ENCODE results near the gene SF3A1. TPM values are rescaled to one million over a fixed set of nuclear protein-coding genes. Genes with fewer than 3 reads are reported as not detected.
A peak's percentile ranks its signal among the peaks of the same experiment; 100 is the strongest.

Gene SF3A1
- polyA plus RNA-seq, 1 donor = 100 TPM

GRCh38 chr22:30325065-30325720 lies 31.5 kb downstream of the SF3A1 start:
- DNase-seq = no peak

DNA sequence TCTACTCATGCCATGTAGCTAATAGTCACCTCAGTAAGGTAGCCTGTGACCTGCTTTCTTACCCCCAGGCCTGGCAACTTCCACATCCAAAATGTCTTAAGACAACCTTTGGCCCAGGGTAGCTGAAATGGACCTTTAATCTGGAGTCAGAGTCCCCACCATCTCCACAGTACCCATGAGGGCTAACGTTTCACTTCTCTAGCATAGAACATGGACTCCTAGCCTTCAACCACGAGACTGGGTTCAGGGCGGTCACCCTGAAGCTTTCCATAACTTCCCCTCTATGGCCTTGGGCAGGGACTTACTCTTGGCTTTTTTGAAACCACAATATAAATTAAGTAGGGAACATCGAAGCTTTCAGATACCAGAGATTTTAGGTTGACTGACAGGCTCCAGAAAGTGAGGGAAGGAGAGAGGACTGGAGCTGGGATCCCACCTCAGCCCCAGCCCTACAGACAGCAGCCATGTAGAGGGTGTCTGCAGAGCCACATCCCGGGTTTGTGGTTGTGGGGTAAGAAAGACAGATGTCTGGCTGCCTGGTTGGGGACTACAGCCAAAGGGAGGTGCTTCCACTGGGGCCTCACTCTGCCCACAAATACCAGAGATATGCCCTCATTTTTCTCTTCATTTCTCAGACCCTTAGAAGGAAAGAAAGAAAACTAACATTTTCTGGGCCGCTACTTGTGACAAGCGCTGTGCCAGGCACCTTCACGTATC lies 32.5 kb downstream of the SF3A1 start:
- no peak for DNase-seq

DNA sequence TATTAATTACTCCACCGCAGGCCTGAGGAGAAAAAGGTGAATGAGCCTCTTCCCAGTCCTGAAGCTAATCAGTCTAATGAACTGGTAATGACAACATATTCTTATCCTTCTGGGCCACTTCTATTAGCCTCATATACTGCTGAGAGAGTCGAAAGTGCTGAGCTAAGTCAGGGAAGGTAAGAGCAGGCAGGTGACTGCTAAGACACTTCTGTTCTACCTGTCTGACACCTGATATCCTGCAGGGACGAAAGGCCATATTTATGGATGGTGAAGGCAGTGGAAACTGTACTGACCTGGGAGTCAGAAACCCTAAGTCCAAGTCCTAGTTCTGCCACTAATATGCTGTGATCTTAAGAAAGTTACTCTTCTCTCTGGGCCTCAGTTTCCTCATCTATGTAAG lies 33.4 kb downstream of the SF3A1 start:
- DNase-seq = no peak

DNA sequence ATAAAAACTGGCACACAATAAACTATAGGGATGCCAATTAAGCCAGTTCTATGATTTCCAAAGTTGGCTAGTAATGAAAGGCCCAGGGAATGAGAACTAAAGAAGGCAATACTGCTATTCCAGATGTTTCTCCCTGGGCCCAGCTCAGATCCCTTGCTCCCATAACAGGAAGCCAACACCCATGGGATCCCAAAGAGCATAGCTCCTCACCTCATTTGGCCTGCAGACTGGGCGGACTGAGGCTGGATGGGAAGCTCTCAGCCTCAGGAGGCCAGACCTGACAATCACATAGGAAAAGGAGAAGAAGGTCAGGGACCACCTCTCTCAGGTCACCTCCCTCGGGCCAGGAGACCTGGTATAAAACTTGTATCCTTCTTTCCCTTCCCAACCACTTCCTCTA lies 35.2 kb downstream of the SF3A1 start:
- no peak for DNase-seq

DNA sequence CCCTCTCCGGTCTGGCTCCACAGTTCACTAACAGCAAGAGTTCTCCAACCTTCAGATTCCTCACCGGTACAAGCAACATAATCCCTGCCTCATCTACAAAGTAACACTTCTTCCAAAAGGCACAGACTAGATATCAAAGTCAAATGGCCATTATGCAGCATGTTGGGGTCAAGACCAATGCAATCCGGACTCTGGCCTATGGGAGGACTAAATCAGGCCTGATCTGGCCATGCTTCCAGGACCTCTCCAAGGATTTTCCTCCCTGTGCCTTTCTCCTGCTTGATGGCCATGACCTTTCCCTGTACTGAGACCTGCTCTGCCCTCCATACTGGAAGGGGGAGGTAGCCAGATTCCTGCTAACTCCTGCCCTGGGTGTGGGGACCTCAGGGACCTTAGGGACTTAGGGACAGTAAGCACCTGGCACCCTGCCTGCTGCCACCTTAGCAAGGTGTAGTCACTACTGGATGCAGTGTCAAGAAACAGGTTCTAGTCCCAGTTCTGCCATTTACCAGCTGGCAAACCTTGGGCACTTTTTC lies 36.6 kb downstream of the SF3A1 start:
- no peak for DNase-seq

DNA sequence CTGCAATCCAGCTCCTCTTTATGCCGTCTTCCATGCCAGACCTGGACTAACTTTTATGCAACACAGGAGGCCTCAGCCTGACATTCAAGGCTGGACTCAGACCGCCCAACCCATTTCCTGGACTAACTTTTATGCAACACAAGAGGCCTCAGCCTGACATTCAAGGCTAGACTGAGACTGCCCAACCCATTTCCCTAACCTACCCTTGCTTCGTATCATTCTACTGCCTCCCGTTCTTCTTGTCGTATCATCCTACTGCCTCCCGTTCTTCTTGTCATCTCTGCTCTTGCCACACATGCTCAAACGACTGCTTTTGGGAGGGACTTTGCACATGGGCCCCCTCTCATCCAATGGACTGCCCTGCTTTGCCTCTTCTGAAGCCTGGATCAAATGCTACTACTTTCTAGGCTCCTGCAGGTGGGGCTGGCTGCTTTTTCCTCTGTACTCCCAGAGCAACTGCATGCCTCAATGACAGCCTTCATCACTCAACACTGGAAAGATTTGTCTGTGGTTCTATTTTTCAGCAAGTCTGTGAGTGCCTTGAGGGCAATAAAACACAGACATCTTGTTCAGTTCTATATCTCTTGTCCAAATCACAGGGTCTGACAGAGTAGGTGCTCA lies 37.8 kb downstream of the SF3A1 start:
- DNase-seq = no peak

- DNase-seq = no peak
These were observed 38.9 kb downstream of the SF3A1 start for GRCh38 chr22:30317778-30318177.

DNA sequence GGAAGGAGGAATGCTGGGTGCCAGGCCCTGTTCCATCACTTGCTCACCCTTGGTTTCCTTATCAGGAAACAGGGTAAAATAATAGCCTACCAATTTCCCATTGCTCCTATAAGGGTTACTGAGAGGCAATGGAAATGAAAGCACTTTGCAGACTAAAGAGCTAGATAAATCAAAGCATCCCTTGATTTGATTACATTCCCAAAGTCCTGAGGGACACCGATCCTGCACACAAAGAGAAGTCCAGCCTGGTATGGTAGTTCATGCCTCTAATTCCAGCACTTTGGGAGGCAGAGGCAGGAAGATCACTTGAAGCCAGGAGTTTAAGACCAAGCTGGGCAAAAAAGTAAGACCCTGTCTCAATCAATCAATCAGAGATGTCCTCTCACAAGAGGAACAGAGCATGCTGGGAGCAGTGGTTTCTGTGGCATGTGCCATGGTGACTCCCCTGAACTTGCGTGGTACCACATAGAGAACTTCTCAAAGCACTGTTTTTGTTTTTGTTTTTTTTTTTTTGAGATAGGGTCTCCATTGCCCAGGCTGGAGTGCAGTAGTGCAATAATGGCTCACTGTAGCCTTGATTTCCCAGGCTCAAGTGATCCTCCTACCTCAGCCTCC lies 40.6 kb downstream of the SF3A1 start:
- DNase-seq = no peak

- no peak for DNase-seq
These were observed 41.8 kb downstream of the SF3A1 start for GRCh38 chr22:30314915-30315314.

- no peak for DNase-seq
These were observed 42.9 kb downstream of the SF3A1 start for GRCh38 chr22:30313527-30314363.

GRCh38 chr22:30312053-30312452 lies 44.6 kb downstream of the SF3A1 start:
- no peak for DNase-seq

DNA sequence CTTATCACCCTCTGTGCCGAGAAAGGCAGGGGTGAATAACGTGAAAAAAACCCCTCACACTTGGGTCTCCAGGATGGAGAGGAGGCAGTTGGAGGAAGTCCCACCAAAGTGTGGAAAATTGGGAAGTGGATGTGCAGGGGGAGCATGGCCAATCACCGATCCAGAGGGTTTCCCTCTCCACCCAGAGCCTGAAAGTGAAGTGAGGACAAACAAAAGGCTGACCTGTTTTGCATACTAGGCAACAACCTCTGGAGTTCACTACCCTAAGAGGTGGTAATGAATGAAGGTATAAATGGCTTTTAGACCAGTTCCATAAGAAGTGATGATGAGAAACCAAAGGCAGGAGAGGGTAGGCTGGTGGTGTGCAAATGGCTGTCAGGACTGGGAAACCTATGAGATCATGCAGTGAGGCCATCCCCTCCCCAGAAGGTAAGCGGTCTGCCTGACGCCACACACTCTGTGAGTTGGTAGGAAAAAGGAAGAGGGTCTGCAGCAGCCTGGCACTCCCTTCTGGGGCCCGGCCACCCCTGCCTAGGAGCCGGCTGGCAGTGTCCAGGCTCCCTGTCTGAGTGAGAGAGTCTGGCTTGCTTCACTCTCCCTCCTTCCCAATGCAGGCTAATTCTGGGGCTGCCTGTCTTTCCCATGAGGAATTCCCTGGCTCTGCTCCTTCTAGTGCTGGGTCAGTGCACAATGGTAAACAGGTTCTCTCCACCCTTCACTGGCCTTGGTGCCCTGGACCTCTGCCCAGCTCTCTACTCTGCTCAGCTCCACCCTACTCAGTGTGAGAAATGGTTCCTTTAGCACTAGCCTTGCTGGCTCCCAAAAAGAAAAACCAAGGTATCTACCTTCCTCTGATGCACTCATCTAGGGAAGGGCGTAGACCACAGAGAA lies 45.6 kb downstream of the SF3A1 start:
- no peak for DNase-seq

DNA sequence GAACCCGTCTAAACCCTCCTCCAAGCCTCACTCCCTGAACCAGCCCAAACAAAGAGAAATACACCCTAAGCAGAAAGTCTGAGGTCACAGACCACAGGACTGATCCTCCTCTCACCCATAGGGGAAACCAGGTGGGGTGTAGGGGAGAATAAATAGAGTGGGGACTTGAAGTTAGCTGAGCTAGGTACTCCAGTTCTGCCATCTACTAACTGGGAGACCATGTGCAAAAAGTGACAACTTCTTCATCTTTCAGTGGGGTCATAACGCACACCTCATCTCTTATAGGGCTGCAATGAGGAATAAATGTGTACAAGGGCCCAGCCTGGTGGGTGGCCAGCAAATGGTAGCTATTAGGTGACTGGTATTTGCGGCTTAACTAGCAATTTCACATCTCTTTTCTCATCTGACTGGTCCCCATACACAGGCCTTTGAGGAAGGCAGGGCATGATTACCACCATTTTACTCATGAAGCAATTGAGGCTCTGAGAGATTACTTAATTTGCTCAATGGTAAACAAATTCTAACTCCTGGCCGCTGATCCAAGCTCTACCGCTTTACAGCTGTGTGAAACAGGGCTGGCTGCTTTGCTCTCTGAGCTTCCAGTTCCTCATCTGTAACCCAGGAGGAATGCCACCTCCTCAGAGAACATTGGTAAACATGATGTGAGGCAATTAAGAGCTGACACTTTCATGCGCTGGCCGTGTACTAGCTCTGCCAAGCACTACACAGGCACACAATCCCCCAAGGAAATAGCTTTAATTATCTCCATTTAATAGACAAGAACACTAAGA lies 46.5 kb downstream of the SF3A1 start:
- DNase-seq = no peak

- DNase-seq = no peak
These were observed 48.0 kb downstream of the SF3A1 start for GRCh38 chr22:30308518-30309230.

GRCh38 chr22:30308093-30308492 lies 48.6 kb downstream of the SF3A1 start:
- DNase-seq = no peak

DNA sequence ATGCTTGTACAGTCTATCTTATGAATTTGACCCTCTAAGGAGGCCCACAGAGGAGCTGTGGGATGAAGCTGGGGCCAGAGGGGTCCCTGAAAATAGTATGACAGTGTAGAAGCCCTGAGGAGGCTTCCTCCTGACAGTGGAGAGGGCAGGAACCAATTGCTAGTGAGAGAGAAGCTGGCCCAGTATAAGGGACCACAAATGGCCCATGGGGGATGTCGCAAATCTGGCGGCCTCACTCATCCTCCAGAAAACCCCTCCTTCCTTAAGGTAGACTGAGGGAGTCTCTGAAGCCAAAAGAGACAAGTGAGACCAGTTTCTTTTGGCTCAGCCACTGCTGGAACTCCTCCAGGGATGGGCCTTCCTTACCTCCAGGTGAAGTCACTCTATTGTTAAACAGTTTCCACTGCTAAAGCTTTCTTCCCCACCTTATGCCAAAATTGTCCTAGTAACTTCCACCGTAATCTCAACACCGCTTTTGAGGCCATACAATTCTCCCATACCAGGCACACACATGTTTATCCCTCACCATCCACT lies 49.6 kb downstream of the SF3A1 start:
- DNase-seq = no peak

- DNase-seq = no peak
These were observed 50.1 kb downstream of the SF3A1 start for GRCh38 chr22:30306627-30307011.

GRCh38 chr22:30305906-30306626 lies 50.6 kb downstream of the SF3A1 start:
- DNase-seq = no peak

DNA sequence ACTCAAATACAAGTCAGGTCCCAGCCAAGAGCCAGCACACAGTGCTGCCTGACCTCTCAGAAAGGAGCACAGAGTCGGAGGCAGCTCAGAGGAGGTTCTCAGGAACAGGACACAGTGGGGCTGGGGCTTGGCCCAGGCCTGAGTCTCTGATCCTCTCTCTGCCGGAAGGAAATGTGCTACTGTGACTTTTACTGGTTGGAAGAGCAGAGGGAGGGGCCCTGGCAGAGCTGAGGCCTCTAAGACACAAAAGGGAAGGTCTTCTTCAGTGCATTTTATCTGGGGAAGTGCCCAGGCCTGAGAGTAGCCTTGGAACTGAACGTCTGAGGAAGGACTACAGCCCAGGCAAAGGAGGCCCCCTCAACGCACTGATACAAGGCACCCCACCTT lies 51.2 kb downstream of the SF3A1 start:
- peak; percentile 67 for DNase-seq
